IMR-90 (cell line): ENCODE results near the gene ERC2. TPM values are rescaled to one million over a fixed set of nuclear protein-coding genes. Genes with fewer than 3 reads are reported as not detected.

Experiments
- ATAC-seq: fragments of 200-7000 bp; cut with Tn5 transposase; 2 replicates; pipeline ENCODE4 v1.9.1; 2020; ENCODE audit warnings: low read depth, mild to moderate bottlenecking, moderate library complexity
- BruUV-seq: library from RNA; stranded (reverse); fragments of 400-500 nt; replicated peaks from 2 replicates; lab custom pipeline; 2021; lab: Mats Ljungman, UMichigan
- CTCF ChIA-PET: fragments of 300-600 bp; formaldehyde crosslinking; extraction: SDS; loops from one replicate; lab custom pipeline; 2021; ENCODE audit warnings: antibody characterized with exemption; lab: Yijun Ruan, JAX
- POLR2A ChIA-PET: fragments of 300-600 bp; sonication (Branson Sonifier 250); formaldehyde crosslinking; loops from one replicate; lab custom pipeline; 2022; ENCODE audit warnings: antibody characterized with exemption; ENCODE audit not compliant: unreplicated experiment; lab: Charles Lee
- DNase-seq: peaks from one replicate; pipeline ENCODE4 v3.0.0; 2013
- H2AFZ ChIP-seq: replicated peaks from 2 replicates; pipeline ENCODE3; 2013; ENCODE audit warnings: low read length, mild to moderate bottlenecking; ENCODE audit not compliant: poor library complexity
- H2AK5ac ChIP-seq: 2 replicates; pipeline ENCODE4 v1.6.1; 2013; ENCODE audit warnings: low read depth, low read length, inconsistent platforms
- H2AK9ac ChIP-seq: replicated peaks from 2 replicates; pipeline ENCODE3; 2013; ENCODE audit warnings: mild to moderate bottlenecking, low read depth, low read length, moderate library complexity; ENCODE audit not compliant: poor library complexity
- H2BK120ac ChIP-seq: 2 replicates; pipeline ENCODE4 v1.6.1; 2013; ENCODE audit warnings: low read depth, low read length, inconsistent platforms
- H2BK15ac ChIP-seq: 3 replicates; pipeline ENCODE4 v1.6.1; 2013; ENCODE audit warnings: low read depth, low read length, inconsistent platforms
- H2BK20ac ChIP-seq: 2 replicates; pipeline ENCODE4 v1.6.1; 2013; ENCODE audit warnings: low read depth, mild to moderate bottlenecking, inconsistent platforms, low read length, moderate library complexity
- H2BK5ac ChIP-seq: 2 replicates; pipeline ENCODE4 v1.6.1; 2013; ENCODE audit warnings: mild to moderate bottlenecking, low read depth, low read length, inconsistent platforms; ENCODE audit not compliant: poor library complexity, severe bottlenecking
- H3K14ac ChIP-seq: replicated peaks from 2 replicates; pipeline ENCODE4 v1.6.1; 2013; ENCODE audit warnings: low read depth, low read length, inconsistent platforms
- H3K18ac ChIP-seq: 2 replicates; pipeline ENCODE4 v1.6.1; 2013; ENCODE audit warnings: low read depth, low read length, control low read depth
- H3K23ac ChIP-seq: 2 replicates; pipeline ENCODE4 v1.6.1; 2013; ENCODE audit warnings: low read depth, low read length, inconsistent platforms
- H3K27ac ChIP-seq: 2 replicates; pipeline ENCODE4 v1.5.1; 2013; ENCODE audit warnings: mild to moderate bottlenecking, control low read depth, low read length; ENCODE audit not compliant: insufficient read depth
- H3K27me3 ChIP-seq: 2 replicates; pipeline ENCODE4 v1.6.1; 2013; ENCODE audit warnings: low read length; ENCODE audit not compliant: control insufficient read depth, insufficient read depth
- H3K36me3 ChIP-seq: 2 replicates; pipeline ENCODE4 v1.6.1; 2013; ENCODE audit warnings: low read length, mixed read lengths; ENCODE audit not compliant: control insufficient read depth, insufficient read depth
- H3K4ac ChIP-seq: 2 replicates; pipeline ENCODE4 v1.6.1; 2013; ENCODE audit warnings: low read depth, low read length, inconsistent platforms
- H3K4me1 ChIP-seq: 2 replicates; pipeline ENCODE4 v1.6.1; 2013; ENCODE audit warnings: low read length, mixed read lengths; ENCODE audit not compliant: control insufficient read depth, insufficient read depth
- H3K4me2 ChIP-seq: 2 replicates; pipeline ENCODE4 v1.6.1; 2013; ENCODE audit warnings: low read depth, mild to moderate bottlenecking, control low read depth, low read length, moderate library complexity
- H3K4me3 ChIP-seq: 2 replicates; pipeline ENCODE4 v1.5.1; 2013; ENCODE audit warnings: low read depth, mild to moderate bottlenecking, control low read depth, low read length, moderate library complexity; ENCODE audit not compliant: insufficient read depth
- H3K56ac ChIP-seq: 2 replicates; pipeline ENCODE4 v1.6.1; 2013; ENCODE audit warnings: low read length, inconsistent platforms; ENCODE audit not compliant: insufficient read depth; ENCODE audit errors: extremely low read depth
- H3K79me1 ChIP-seq, 2 experiments: 2 replicates each; pipeline ENCODE4 v1.6.1; 2013; ENCODE audit warnings: low read length in 2 of 2, inconsistent platforms in 1 of 2, low read depth in 1 of 2
- H3K9ac ChIP-seq: 2 replicates; pipeline ENCODE4 v1.6.1; 2013; ENCODE audit warnings: low read depth, low read length, control low read depth
- H3K9me1 ChIP-seq: 2 replicates; pipeline ENCODE4 v1.6.1; 2013; ENCODE audit warnings: low read length, inconsistent platforms; ENCODE audit not compliant: insufficient read depth
- H3K9me3 ChIP-seq: 2 replicates; pipeline ENCODE4 v1.6.1; 2013; ENCODE audit warnings: low read length; ENCODE audit not compliant: control insufficient read depth, insufficient read depth
- H4K20me1 ChIP-seq: 2 replicates; pipeline ENCODE4 v1.6.1; 2013; ENCODE audit warnings: low read length, inconsistent platforms; ENCODE audit not compliant: insufficient read depth
- H4K5ac ChIP-seq: 2 replicates; pipeline ENCODE4 v1.6.1; 2013; ENCODE audit warnings: mild to moderate bottlenecking, low read depth, low read length, control low read depth
- H4K8ac ChIP-seq, 2 experiments: 2 replicates each; pipeline ENCODE4 v1.6.1; 2013; ENCODE audit warnings: low read depth in 2 of 2, low read length in 2 of 2, control low read depth in 1 of 2, inconsistent platforms in 1 of 2
- H4K91ac ChIP-seq: 2 replicates; pipeline ENCODE4 v1.6.1; 2013; ENCODE audit warnings: low read depth, low read length, inconsistent platforms; ENCODE audit not compliant: insufficient read depth
- BHLHE40 ChIP-seq: fragments of 150-350 bp; IDR thresholded peaks from 2 replicates; pipeline ENCODE4 v1.6.1; 2016; ENCODE audit warnings: mild to moderate bottlenecking, low read depth, low read length
- CHD1 ChIP-seq: IDR thresholded peaks from 2 replicates; pipeline ENCODE4 v1.6.1; 2012; ENCODE audit warnings: low read depth, low read length, improper control_type of control experiment
- MAFK ChIP-seq: IDR thresholded peaks from 2 replicates; pipeline ENCODE4 v1.6.1; 2012; ENCODE audit warnings: low read depth, low read length, improper control_type of control experiment
- WGBS, 2 experiments: methylation state at CpG; one replicate each; pipeline versions ENCODE4 v1.1.5 to v1.1.7; 2013; ENCODE audit warnings: missing lambda C conversion rate in 2 of 2; ENCODE audit not compliant: insufficient read length in 1 of 2; ENCODE audit errors: extremely low coverage in 2 of 2; 5-methylcytosine and 5-hydroxymethylcytosine counted together
- dilution Hi-C: fragments of 300-500 bp; cut with HindIII; formaldehyde crosslinking; loops from one replicate; pipeline ENCODE4 v1.14.3; 2018; ENCODE audit warnings: low sequenced_read_pairs; ENCODE audit not compliant: unreplicated experiment
- in situ Hi-C: fragments of 300-500 bp; cut with MboI; formaldehyde crosslinking; loops from 3 replicates; pipeline ENCODE4 v1.14.3; 2019; ENCODE audit warnings: low sequenced_read_pairs, inconsistent platforms, mixed read lengths
- intact Hi-C: fragments of 100-400 bp; cut with micrococcal nuclease; formaldehyde crosslinking; loops from 2 replicates; pipeline ENCODE4 v1.10.0; 2022
- polyA plus RNA-seq, 3 experiments: library from polyadenylated mRNA; depleted of rRNA; stranded (reverse); fragments of >200 nt; gene quantifications; 2 replicates each; pipeline ENCODE4 v1.2.3, GENCODE V29; 2012; ENCODE audit warnings: low replicate concordance in 1 of 3
- total RNA-seq: library from RNA; depleted of rRNA; stranded (reverse); fragments of >200 nt; gene quantifications from 2 replicates; pipeline ENCODE4 v1.2.3, GENCODE V29; 2012

ERC2 gene
- total and polyA plus RNA-seq, 2 of the 4 experiments (the other 2 are of a cell fraction): 0.17 to 0.18 TPM

DNA sequence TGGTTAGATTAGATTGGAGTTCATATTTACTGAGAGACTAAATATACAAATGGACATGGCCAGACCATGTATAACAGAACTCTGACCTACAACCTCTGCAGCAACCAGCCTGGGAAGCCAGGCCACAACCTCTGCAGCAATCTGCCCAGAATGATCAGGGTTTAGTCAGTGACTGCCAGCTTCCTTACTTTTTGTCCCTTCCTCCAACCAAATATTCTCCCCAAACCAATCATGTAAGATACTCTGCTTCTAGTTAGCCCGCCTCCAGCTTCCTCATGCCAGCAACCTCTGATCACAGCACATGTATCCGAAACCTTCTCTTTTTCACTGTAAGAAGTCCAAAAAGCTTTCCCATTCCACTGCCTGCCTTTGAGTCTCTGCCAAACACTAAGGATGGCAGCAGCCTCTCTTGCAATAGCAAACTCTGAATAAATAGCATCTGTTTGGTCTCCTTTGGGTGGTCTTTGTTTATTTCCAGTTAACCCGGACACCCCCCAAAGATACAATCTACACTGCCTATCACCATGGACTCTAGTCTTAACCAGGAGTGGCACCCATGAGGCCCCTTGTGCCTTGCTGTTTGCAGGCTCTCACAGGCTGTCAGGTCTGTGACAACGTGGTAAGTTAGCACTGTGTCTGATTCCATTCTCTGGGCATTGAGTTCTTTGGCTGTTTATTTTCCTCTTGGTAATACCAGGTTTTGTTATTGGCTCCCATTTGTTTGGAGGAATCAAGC is 102.2 kb downstream of the ERC2 start:
- intact Hi-C loops: no loop called here
- H3K23ac ChIP-seq: no peak overlapping the region
- H3K4me1 ChIP-seq: no peaks in the 10 kb centered on the region
- no peak for TF ChIP-seq MAFK
- no peak for TF ChIP-seq BHLHE40
- no peak for TF ChIP-seq CHD1
- H3K4me2 ChIP-seq: no peak overlapping the region
- no peak overlapping the region for H3K9ac ChIP-seq
- H2AK5ac ChIP-seq: no peak overlapping the region
- no peak overlapping the region for H3K18ac ChIP-seq
- ChIA-PET POLR2A (no interaction called here), CTCF (no interaction called here)
- no peak overlapping the region for H2AFZ ChIP-seq
- H2BK120ac ChIP-seq: no peak overlapping the region
- no peak overlapping the region for H2BK20ac ChIP-seq
- no peak overlapping the region for H3K4me3 ChIP-seq
- H2AK9ac ChIP-seq: no peak overlapping the region
- H3K4ac ChIP-seq: no peak overlapping the region
- no peaks in the 10 kb centered on the region for H4K20me1 ChIP-seq
- ATAC-seq: no peak
- no peak for DNase-seq
- no peak overlapping the region for H3K56ac ChIP-seq
- H2BK5ac ChIP-seq: no peak overlapping the region
- no peaks in the 10 kb centered on the region for H3K79me1 ChIP-seq
- in situ Hi-C loops: no loop called here
- H4K5ac ChIP-seq: no peak overlapping the region
- dilution Hi-C loops: no loop called here
- no peak overlapping the region for H3K14ac ChIP-seq
- BruUV-seq: no TSS peak
- no peaks in the 10 kb centered on the region for H3K27me3 ChIP-seq
- no peak overlapping the region for H3K27ac ChIP-seq
- H3K9me1 ChIP-seq: no peaks in the 10 kb centered on the region
- H4K91ac ChIP-seq: no peak overlapping the region
- H3K9me3 ChIP-seq: no peaks in the 10 kb centered on the region
- H3K36me3 ChIP-seq: no peaks in the 10 kb centered on the region
- no peak overlapping the region for H4K8ac ChIP-seq
- no peak overlapping the region for H2BK15ac ChIP-seq
- 29% methylated on average over 1 of the region's 4 CpGs; no CpG with 5 or more reads in 1 of the 2 experiments for WGBS, 2 experiments
